H1 (cell line): Measurements from ENCODE around the gene SLC9A7. TPM values are rescaled to one million over a fixed set of nuclear protein-coding genes. Genes with fewer than 3 reads are reported as not detected.

Experiments
- ATF2 ChIP-seq: IDR thresholded peaks from 2 replicates; pipeline ENCODE4 v1.6.1; 2012; ENCODE audit warnings: low read length, inconsistent platforms
- EZH2 ChIP-seq: fragments of 200-600 bp; sonication (generic); IDR thresholded peaks from 2 replicates; pipeline ENCODE4 v1.7.1; 2012; ENCODE audit warnings: low read depth, mild to moderate bottlenecking, moderate library complexity, low read length, inconsistent platforms; ENCODE audit not compliant: severe bottlenecking
- SP4 ChIP-seq: IDR thresholded peaks from 2 replicates; pipeline ENCODE4 v1.6.1; 2012; ENCODE audit warnings: low read length, inconsistent platforms
- polyA plus RNA-seq, 7 experiments: library from polyadenylated mRNA; depleted of rRNA in 3 of 7; stranded (reverse) in 5 of 7; unstranded in 2 of 7; fragments of >200 nt in 5 of 7; fragments of 200-250 nt in 2 of 7; gene quantifications; 1 replicate in 5 of 7; 2 replicates in 1 of 7; 4 replicates in 1 of 7; pipeline versions ENCODE4 v1.2.1 to v1.2.3, GENCODE V29; 2011 to 2013; ENCODE audit warnings: missing spikeins in 2 of 7, mixed read lengths in 2 of 7
- total RNA-seq: library from RNA; stranded (reverse); fragmentation: NEBNext Ultra II Directional; extraction: Animal tissue kit (Norgen Biotek cat#: 25700); gene quantifications from 2 replicates; pipeline ENCODE4 v1.2.1, GENCODE V29; 2021

Gene SLC9A7
- total and polyA plus RNA-seq, 2 of the 8 experiments (the other 6 are each of a cell fraction or from before 2014, with no cell fraction given), result 6.7 to 17.2 TPM

- TF ChIP-seq EZH2 (no peak), ATF2 (no peak), SP4 (no peak)
Observed at GRCh38 chrX:46777971-46778810, 19.3 kb upstream of the SLC9A7 start (continued).
